GM19324 (cell line): Measurements from ENCODE around the gene C3orf49.

Experiments used
- ATAC-seq: cut with Tn5 transposase; IDR thresholded peaks from one replicate; pipeline ENCODE4 v1.9.1; 2021; ENCODE audit warnings: mild to moderate bottlenecking, moderate library complexity; ENCODE audit not compliant: unreplicated experiment, low FRiP score

C3orf49 gene

GRCh38 chr3:63849175-63849574 is 30.1 kb downstream of the C3orf49 start:
- ATAC-seq, result no peak

- ATAC-seq, result no peak
Observed at GRCh38 chr3:63851287-63851686, 32.2 kb downstream of the C3orf49 start.

- no peak for ATAC-seq
Observed at GRCh38 chr3:63853106-63853505, 34.0 kb downstream of the C3orf49 start.

GRCh38 chr3:63855333-63855940 is 36.3 kb downstream of the C3orf49 start:
- no peak for ATAC-seq

- no peak for ATAC-seq
Observed at GRCh38 chr3:63857311-63857710, 38.2 kb downstream of the C3orf49 start.

- ATAC-seq, result no peak
Observed at GRCh38 chr3:63860776-63861175, 41.7 kb downstream of the C3orf49 start.

GRCh38 chr3:63861306-63861705 is 42.2 kb downstream of the C3orf49 start:
- no peak for ATAC-seq

- no peak for ATAC-seq
Observed at GRCh38 chr3:63862804-63863149, 43.7 kb downstream of the C3orf49 start.

- ATAC-seq, result peak; percentile 81
Observed at GRCh38 chr3:63863150-63864007, 44.3 kb downstream of the C3orf49 start, which contains the start of the genes ATXN7 and THOC7. ATXN7 (plus strand) TSS chr3:63863867; CDS start chr3:63912599, 48,732 bp downstream. THOC7 (minus strand) TSS chr3:63863805; CDS start chr3:63863790, 15 bp downstream.

- ATAC-seq, result peak; percentile 65
Observed at GRCh38 chr3:63864008-63864964, 45.2 kb downstream of the C3orf49 start.

GRCh38 chr3:63864965-63865327 is 45.8 kb downstream of the C3orf49 start:
- ATAC-seq, result no peak

GRCh38 chr3:63867225-63867624 is 48.1 kb downstream of the C3orf49 start:
- no peak for ATAC-seq

- no peak for ATAC-seq
Observed at GRCh38 chr3:63869940-63870614, 51.0 kb downstream of the C3orf49 start.

GRCh38 chr3:63870615-63871005 is 51.5 kb downstream of the C3orf49 start:
- ATAC-seq, result no peak

GRCh38 chr3:63872135-63872924 is 53.2 kb downstream of the C3orf49 start:
- ATAC-seq, result no peak

- peak; percentile 42 for ATAC-seq
Observed at GRCh38 chr3:63874769-63875168, 55.7 kb downstream of the C3orf49 start.

GRCh38 chr3:63875510-63875909 is 56.4 kb downstream of the C3orf49 start:
- no peak for ATAC-seq

GRCh38 chr3:63876260-63876659 is 57.2 kb downstream of the C3orf49 start:
- no peak for ATAC-seq

GRCh38 chr3:63877737-63878393 is 58.8 kb downstream of the C3orf49 start:
- ATAC-seq, result no peak
